ENCODE data around the gene ABCC5. TPM values are rescaled to one million over a fixed set of nuclear protein-coding genes. Genes with fewer than 3 reads are reported as not detected.

ABCC5 gene
- total RNA-seq, 1 experiment from 2014 or later: 35.1 TPM

GRCh38 chr3:183896610-183897009 lies 121.1 kb downstream of the ABCC5 start:
- ChIA-PET POLR2A (interaction anchor here (0.5 to 0.6 kb wide), 2 partner anchors 27 to 226 kb away, joined by 3 to 16 read pairs; no protein-coding TSS in a partner anchor), CTCF (interaction anchor here (0.6 to 2.6 kb wide), 6 partner anchors 10 to 889 kb away, joined by 3 to 11 read pairs (median 4); no protein-coding TSS in a partner anchor)
- intact Hi-C loops (cut with micrococcal nuclease; ENCODE audit: unreplicated experiment): loop anchor here (5.0 to 10.0 kb wide), 2 partner anchors 238 to 391 kb away; partner anchors contain the start of gene EIF2B5
- no peak overlapping the region for H3K27ac ChIP-seq (ENCODE audit: low read length)
- no peak for TF ChIP-seq CTCF (IDR thresholded peaks at IDR 0.05)
- TF ChIP-seq SIN3A (IDR thresholded peaks at IDR 0.05; ENCODE audit: borderline replicate concordance, insufficient read depth, low read depth, low read length): no peak
- TF ChIP-seq REST (IDR thresholded peaks at IDR 0.05; ENCODE audit: insufficient read depth in 1 of 2, low read depth in 2 of 2, low read length in 1 of 2): no peak
- no peak for TF ChIP-seq TCF7L2 (IDR thresholded peaks at IDR 0.05; ENCODE audit: low read depth, low read length)
- no peak for TF ChIP-seq POLR2AphosphoS5 (IDR thresholded peaks at IDR 0.05; ENCODE audit: low read depth, low read length)
- BruUV-seq (replicated peaks): no TSS peak
- no peak overlapping the region for H3K4me3 ChIP-seq (ENCODE audit: low read depth in 2 of 2, low read length in 2 of 2)
- H3K4me1 ChIP-seq (ENCODE audit: control insufficient read depth, insufficient read depth, low read length): no peaks in the 10 kb centered on the region
- H3K27me3 ChIP-seq (ENCODE audit: control insufficient read depth, insufficient read depth, low read length): no peaks in the 10 kb centered on the region
- no peaks in the 10 kb centered on the region for H3K9me3 ChIP-seq (ENCODE audit: control insufficient read depth, insufficient read depth, low read depth, low read length)
- in situ Hi-C loops (cut with HindIII; ENCODE audit: low pct_unique_long_range_greater_than_20kb, low sequenced_read_pairs): no loop called here
- ATAC-seq: 0 out of 2 replicates have a peak, but pooled peaks have one; percentile 7
- no peaks in the 10 kb centered on the region for H3K36me3 ChIP-seq (ENCODE audit: control insufficient read depth, insufficient read depth, low read length)
- no peak for DNase-seq (ENCODE audit: low read depth, low spot score)

GRCh38 chr3:183896184-183896583 lies 121.5 kb downstream of the ABCC5 start:
- intact Hi-C loops (cut with micrococcal nuclease; ENCODE audit: unreplicated experiment): loop anchor here (5.0 to 10.0 kb wide), 2 partner anchors 239 to 391 kb away; partner anchors contain the start of gene EIF2B5
- in situ Hi-C loops (cut with HindIII; ENCODE audit: low pct_unique_long_range_greater_than_20kb, low sequenced_read_pairs): no loop called here

More at GRCh38 chr3:183896184-183896583, 121.5 kb downstream of the ABCC5 start:
- H3K4me3 ChIP-seq (ENCODE audit: low read depth in 2 of 2, low read length in 2 of 2): no peak overlapping the region
- CTCF ChIA-PET: interaction anchor here (0.6 to 2.6 kb wide), 5 partner anchors 9 to 389 kb away, joined by 3 to 11 read pairs (median 3); no protein-coding TSS in a partner anchor
- no TSS peak for BruUV-seq (replicated peaks)
- no peak for DNase-seq (ENCODE audit: low read depth, low spot score)
- ATAC-seq: peak; percentile 29; the same call in 1 of the 2 replicates
- H3K27me3 ChIP-seq (ENCODE audit: control insufficient read depth, insufficient read depth, low read length): no peaks in the 10 kb centered on the region
- no peaks in the 10 kb centered on the region for H3K9me3 ChIP-seq (ENCODE audit: control insufficient read depth, insufficient read depth, low read depth, low read length)
- no peaks in the 10 kb centered on the region for H3K36me3 ChIP-seq (ENCODE audit: control insufficient read depth, insufficient read depth, low read length)
- TF ChIP-seq POLR2AphosphoS5 (IDR thresholded peaks at IDR 0.05; ENCODE audit: low read depth, low read length) (no peak), TCF7L2 (IDR thresholded peaks at IDR 0.05; ENCODE audit: low read depth, low read length) (no peak), REST (IDR thresholded peaks at IDR 0.05; ENCODE audit: insufficient read depth in 1 of 2, low read depth in 2 of 2, low read length in 1 of 2) (no peak), CTCF (IDR thresholded peaks at IDR 0.05) (no peak), SIN3A (IDR thresholded peaks at IDR 0.05; ENCODE audit: borderline replicate concordance, insufficient read depth, low read depth, low read length) (no peak)
- no peak overlapping the region for H3K27ac ChIP-seq (ENCODE audit: low read length)
- H3K4me1 ChIP-seq (ENCODE audit: control insufficient read depth, insufficient read depth, low read length): no peaks in the 10 kb centered on the region
- POLR2A ChIA-PET: interaction anchor here (0.5 to 0.6 kb wide), 3 partner anchors 27 to 240 kb away, joined by 3 to 16 read pairs (median 4); no protein-coding TSS in a partner anchor
